CD4-positive, alpha-beta T cell treated with Interleukin-4 for 4 hours (primary cell): ENCODE data around the gene HEG1.
A peak's percentile ranks its signal among the peaks of the same experiment; 100 is the strongest.

Experiments used
- DNase-seq: peaks from one replicate; pipeline ENCODE4 v3.0.0-alpha.2; 2020

Gene HEG1

GRCh38 chr3:125043599-125044151, 12.1 kb downstream of the HEG1 start:
- DNase-seq = no peak

DNA sequence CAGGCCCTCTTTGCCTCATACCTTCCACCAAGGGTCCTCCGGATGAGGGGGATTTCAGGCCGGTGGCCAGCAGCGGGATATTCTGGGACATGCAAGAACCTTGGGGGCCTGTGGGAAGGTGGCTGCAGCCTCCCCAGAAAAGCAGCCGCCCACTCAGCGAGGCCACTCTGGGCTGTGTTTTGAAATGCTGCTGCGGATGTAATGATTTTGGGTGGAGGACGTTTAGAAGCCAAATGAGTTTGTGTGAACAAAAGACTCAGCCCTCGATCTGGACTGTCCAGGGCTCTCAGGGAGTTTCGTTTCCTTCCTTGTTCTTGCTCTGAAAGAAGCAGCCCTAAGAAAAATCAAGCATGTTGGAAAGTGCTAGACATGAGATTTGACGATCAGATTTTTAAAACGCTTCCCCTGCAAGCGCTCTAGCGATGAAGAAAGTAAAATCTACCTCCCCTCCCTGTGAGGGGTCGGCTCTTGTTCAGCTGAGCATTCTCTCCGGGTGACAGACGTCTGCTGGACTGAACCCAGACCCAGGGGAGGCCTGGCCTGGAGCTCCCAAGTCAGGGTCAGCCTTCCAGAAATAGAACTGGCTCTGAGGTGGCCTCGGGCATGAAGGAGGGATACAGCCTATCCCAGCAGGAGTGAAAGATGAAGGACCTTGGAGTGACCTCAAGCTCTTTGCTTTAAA, 12.9 kb downstream of the HEG1 start:
- DNase-seq = no peak

- DNase-seq = no peak
Observed at GRCh38 chr3:125039131-125040100, 16.4 kb downstream of the HEG1 start.

- no peak for DNase-seq
Observed at GRCh38 chr3:125037498-125038150, 18.2 kb downstream of the HEG1 start.

DNA sequence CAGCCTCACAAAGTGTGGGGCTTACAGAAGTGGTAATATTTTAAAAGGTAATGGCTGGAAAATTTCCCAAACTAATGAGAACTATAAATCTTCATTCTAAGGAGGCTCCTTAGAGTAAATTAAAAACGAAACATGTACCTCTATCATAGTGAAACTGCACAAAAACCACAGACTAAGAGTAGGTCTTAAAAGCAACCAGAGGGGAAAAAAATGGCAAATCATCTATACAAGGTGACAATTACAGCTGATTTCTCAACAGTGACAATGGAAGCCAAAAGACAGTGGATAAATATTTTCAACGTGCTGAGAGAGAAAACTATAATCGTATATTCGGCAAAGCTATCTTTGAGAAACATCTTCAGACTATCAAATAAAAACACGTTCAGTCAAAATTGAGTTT, 20.6 kb downstream of the HEG1 start:
- no peak for DNase-seq

DNA sequence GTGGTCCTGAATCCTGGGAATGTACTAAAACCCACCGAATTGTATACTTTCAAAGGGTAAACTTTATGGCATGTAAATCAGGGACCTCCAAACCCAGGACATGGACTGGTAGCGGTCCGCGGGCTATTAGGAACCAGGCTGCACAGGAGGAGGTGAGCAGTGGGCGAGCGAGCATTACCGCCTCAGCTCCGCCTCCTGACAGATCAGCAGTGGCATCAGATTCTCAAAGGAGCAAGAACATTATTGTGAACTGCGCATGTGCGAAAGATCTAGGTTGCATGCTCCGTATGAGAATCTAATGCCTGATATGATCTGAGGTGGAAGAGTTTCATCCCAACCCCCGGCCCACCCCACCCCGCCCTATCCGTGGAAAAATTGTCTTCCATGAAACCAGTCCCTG, 22.2 kb downstream of the HEG1 start:
- DNase-seq = no peak

GRCh38 chr3:125033135-125033534, 22.7 kb downstream of the HEG1 start:
- no peak for DNase-seq

- DNase-seq = no peak
Observed at GRCh38 chr3:125032683-125033082, 23.1 kb downstream of the HEG1 start.

GRCh38 chr3:125032100-125032643, 23.6 kb downstream of the HEG1 start:
- no peak for DNase-seq

GRCh38 chr3:125031544-125031943, 24.3 kb downstream of the HEG1 start:
- no peak for DNase-seq

GRCh38 chr3:125028657-125029056, 27.1 kb downstream of the HEG1 start:
- no peak for DNase-seq

- no peak for DNase-seq
Observed at GRCh38 chr3:125025642-125026041, 30.2 kb downstream of the HEG1 start.

- DNase-seq = no peak
Observed at GRCh38 chr3:125024817-125025216, 31.0 kb downstream of the HEG1 start.

GRCh38 chr3:125023833-125024555, 31.8 kb downstream of the HEG1 start:
- no peak for DNase-seq

DNA sequence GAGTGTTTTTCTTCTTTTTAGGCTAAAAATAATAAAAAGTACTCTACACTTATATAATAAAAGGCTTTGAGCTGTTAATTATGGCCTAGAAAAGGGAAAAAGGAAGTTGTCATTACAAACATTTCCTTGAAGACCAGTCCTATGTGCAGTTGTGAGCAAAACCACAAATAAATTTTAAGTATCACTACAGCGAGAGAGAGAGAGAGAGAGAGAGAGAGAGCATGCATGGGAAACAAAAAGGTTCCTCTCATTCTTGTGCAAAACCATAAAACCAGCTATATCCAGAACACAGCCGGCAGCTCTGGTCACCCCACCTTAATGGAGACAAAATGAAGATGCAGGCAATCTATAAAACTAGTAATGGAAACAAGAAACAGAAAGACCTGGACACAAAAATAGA, 33.6 kb downstream of the HEG1 start:
- no peak for DNase-seq

GRCh38 chr3:125019271-125019670, 36.5 kb downstream of the HEG1 start:
- DNase-seq = peak; percentile 18

GRCh38 chr3:125017406-125017805, 38.4 kb downstream of the HEG1 start:
- no peak for DNase-seq

GRCh38 chr3:125014570-125015179, 41.1 kb downstream of the HEG1 start:
- DNase-seq = no peak

- no peak for DNase-seq
Observed at GRCh38 chr3:125013095-125013494, 42.7 kb downstream of the HEG1 start.

GRCh38 chr3:125011941-125012340, 43.9 kb downstream of the HEG1 start:
- no peak for DNase-seq

GRCh38 chr3:125010393-125010792, 45.4 kb downstream of the HEG1 start:
- no peak for DNase-seq

DNA sequence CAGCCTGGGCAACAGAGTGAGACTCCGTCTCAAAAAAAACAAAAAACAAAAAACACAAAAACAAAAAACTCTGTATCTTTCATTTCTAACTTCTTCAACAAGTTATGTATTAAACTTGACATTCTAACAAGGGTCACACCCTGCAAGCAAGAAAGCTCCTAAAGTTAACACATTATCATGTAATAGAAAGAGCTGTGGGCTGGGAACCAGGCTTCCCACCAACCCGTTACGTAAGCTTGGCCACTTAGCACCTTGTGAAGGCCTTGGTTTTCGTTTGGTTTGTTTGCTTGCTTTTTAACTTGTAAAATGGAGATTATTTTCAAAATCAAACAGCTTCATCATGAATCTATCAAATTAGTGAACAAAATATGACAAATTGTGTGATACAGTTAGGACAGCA, 47.0 kb downstream of the HEG1 start:
- no peak for DNase-seq
